ENCODE data around the gene DDX56. TPM values are rescaled to one million over a fixed set of nuclear protein-coding genes. Genes with fewer than 3 reads are reported as not detected.

The DDX56 gene
- polyA plus RNA-seq, 3 donors = 32.2 to 69.3 (median 33.9) TPM

GRCh38 chr7:44618753-44619152 is 45.0 kb upstream of the DDX56 start:
- Mint-ChIP-seq H3K27ac (peak overlapping the region in 6 of 7 donors; percentile 62 to 98 (median 86)), H3K27me3 (ENCODE audit: low read depth in 3 of 3) (peaks cover 0 to 4% (median 0%) of the 10 kb centered on the region in 3 donors), H3K4me3 (no peak overlapping the region), H3K36me3 (peaks cover 39 to 42% of the 10 kb centered on the region in 2 donors), H3K4me1 (peaks cover 84% of the 10 kb centered on the region), H3K9me3 (peaks cover 3 to 8% (median 5%) of the 10 kb centered on the region in 7 donors)
- H3K27ac ChIP-seq (ENCODE audit: low read depth in 1 of 2, low read length in 2 of 2) = peak overlapping the region in 1 of 2 donors; percentile 61
- no peak overlapping the region for H3K4me2 ChIP-seq (replicated peaks; ENCODE audit: extremely low read depth, low read length, poor library complexity, severe bottlenecking)
- peaks cover 8 to 17% of the 10 kb centered on the region in 2 donors for H3K36me3 ChIP-seq (replicated peaks in 1 of 2; ENCODE audit: control insufficient read depth in 1 of 2, insufficient read depth in 2 of 2, low read length in 2 of 2)
- H3K79me2 ChIP-seq (ENCODE audit: insufficient read depth, low read length) = peaks cover 96% of the 10 kb centered on the region
- no peak overlapping the region for H3K4me3 ChIP-seq (replicated peaks in 1 of 3; ENCODE audit: low read depth in 2 of 3, low read length in 3 of 3)
- H2AFZ ChIP-seq (ENCODE audit: insufficient read depth, low read depth, low read length, poor library complexity, severe bottlenecking) = no peak overlapping the region
- 100% methylated on average over 1 of the region's 3 CpGs for WGBS (ENCODE audit: insufficient coverage)
- no peak overlapping the region for H3K9ac ChIP-seq (ENCODE audit: insufficient read depth, low read length, poor library complexity, severe bottlenecking)
- no peaks in the 10 kb centered on the region for H3K27me3 ChIP-seq (ENCODE audit: control insufficient read depth in 2 of 2, insufficient read depth in 2 of 2, low read length in 2 of 2)
- no peak for DNase-seq
- no peaks in the 10 kb centered on the region for H4K20me1 ChIP-seq (ENCODE audit: insufficient read depth, low read length)
- TF ChIP-seq CTCF (IDR thresholded peaks at IDR 0.05) = no peak
- H3K4me1 ChIP-seq (ENCODE audit: control insufficient read depth in 1 of 2, insufficient read depth in 2 of 2, low read length in 2 of 2) = peaks cover 58 to 90% of the 10 kb centered on the region in 2 donors
- intact Hi-C loops (cut with micrococcal nuclease) = loop anchor here in 1 of 2 donors (2.0 kb wide), 1 partner anchor 16 kb away; no protein-coding TSS in a partner anchor
- H3K9me3 ChIP-seq (replicated peaks in 1 of 2; ENCODE audit: control insufficient read depth in 1 of 2, insufficient read depth in 1 of 2, low read length in 2 of 2) = peaks cover 0 to 3% of the 10 kb centered on the region in 2 donors

- Mint-ChIP-seq H3K27ac (peak overlapping the region in 5 of 7 donors; percentile 70 to 98 (median 84)), H3K4me3 (no peak overlapping the region), H3K9me3 (peaks cover 3 to 8% (median 5%) of the 10 kb centered on the region in 7 donors), H3K27me3 (ENCODE audit: low read depth in 3 of 3) (peaks cover 0 to 4% (median 0%) of the 10 kb centered on the region in 3 donors), H3K4me1 (peaks cover 84% of the 10 kb centered on the region), H3K36me3 (peaks cover 36 to 40% of the 10 kb centered on the region in 2 donors)
- H3K27ac ChIP-seq (ENCODE audit: low read depth in 1 of 2, low read length in 2 of 2) = peak overlapping the region in 1 of 2 donors; percentile 61
- no peak overlapping the region for H3K4me2 ChIP-seq (replicated peaks; ENCODE audit: extremely low read depth, low read length, poor library complexity, severe bottlenecking)
- intact Hi-C loops (cut with micrococcal nuclease) = loop anchor here in 1 of 2 donors (2.0 kb wide), 1 partner anchor 17 kb away; no protein-coding TSS in a partner anchor
- H3K9ac ChIP-seq (ENCODE audit: insufficient read depth, low read length, poor library complexity, severe bottlenecking) = no peak overlapping the region
- H2AFZ ChIP-seq (ENCODE audit: insufficient read depth, low read depth, low read length, poor library complexity, severe bottlenecking) = no peak overlapping the region
- no peaks in the 10 kb centered on the region for H3K27me3 ChIP-seq (ENCODE audit: control insufficient read depth in 2 of 2, insufficient read depth in 2 of 2, low read length in 2 of 2)
- H3K4me3 ChIP-seq (replicated peaks in 1 of 3; ENCODE audit: low read depth in 2 of 3, low read length in 3 of 3) = no peak overlapping the region
- no CpG with 5 or more reads among the region's 1 CpG for WGBS (ENCODE audit: insufficient coverage)
- H3K4me1 ChIP-seq (ENCODE audit: control insufficient read depth in 1 of 2, insufficient read depth in 2 of 2, low read length in 2 of 2) = peaks cover 56 to 85% of the 10 kb centered on the region in 2 donors
- H3K9me3 ChIP-seq (replicated peaks in 1 of 2; ENCODE audit: control insufficient read depth in 1 of 2, insufficient read depth in 1 of 2, low read length in 2 of 2) = peaks cover 0 to 3% of the 10 kb centered on the region in 2 donors
- H3K79me2 ChIP-seq (ENCODE audit: insufficient read depth, low read length) = peaks cover 96% of the 10 kb centered on the region
- no peak for TF ChIP-seq CTCF (IDR thresholded peaks at IDR 0.05)
- peaks cover 8 to 16% of the 10 kb centered on the region in 2 donors for H3K36me3 ChIP-seq (replicated peaks in 1 of 2; ENCODE audit: control insufficient read depth in 1 of 2, insufficient read depth in 2 of 2, low read length in 2 of 2)
- no peaks in the 10 kb centered on the region for H4K20me1 ChIP-seq (ENCODE audit: insufficient read depth, low read length)
- DNase-seq = no peak
Measured at GRCh38 chr7:44618045-44618444, 44.3 kb upstream of the DDX56 start.

All from CD14-positive monocyte (primary cell).